ENCODE results near the gene INTS12.

DNA sequence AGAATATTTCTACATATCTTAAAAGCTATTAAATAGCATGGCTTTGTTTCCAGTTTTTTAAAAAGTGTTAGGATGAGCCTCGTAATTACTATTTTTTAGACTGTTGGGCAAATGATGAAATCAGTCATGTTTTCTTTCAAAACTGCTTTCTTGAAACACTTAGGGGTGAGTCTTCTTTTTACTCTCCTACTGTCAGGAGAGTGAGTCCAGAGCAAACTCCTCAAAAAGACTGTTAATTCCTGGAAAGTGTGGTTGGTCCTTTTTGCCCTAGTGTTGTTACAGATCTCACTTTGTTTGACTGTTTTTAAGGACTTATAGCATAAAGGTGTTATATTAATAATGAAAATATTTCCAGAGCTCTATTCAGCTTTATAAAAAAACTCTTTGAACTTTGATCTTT, 6.4 kb upstream of the INTS12 start:
- no peak for TF ChIP-seq SIX5 (IDR thresholded peaks at IDR 0.05; ENCODE audit: low read depth, low read length)
- no peak for TF ChIP-seq TAF7 (optimal IDR thresholded peaks at IDR 0.05; ENCODE audit: borderline replicate concordance, low read depth, low read length)
- TF ChIP-seq TCF12 (IDR thresholded peaks at IDR 0.05; ENCODE audit: low read depth, low read length) = no peak
- TF ChIP-seq, protein P1, sequence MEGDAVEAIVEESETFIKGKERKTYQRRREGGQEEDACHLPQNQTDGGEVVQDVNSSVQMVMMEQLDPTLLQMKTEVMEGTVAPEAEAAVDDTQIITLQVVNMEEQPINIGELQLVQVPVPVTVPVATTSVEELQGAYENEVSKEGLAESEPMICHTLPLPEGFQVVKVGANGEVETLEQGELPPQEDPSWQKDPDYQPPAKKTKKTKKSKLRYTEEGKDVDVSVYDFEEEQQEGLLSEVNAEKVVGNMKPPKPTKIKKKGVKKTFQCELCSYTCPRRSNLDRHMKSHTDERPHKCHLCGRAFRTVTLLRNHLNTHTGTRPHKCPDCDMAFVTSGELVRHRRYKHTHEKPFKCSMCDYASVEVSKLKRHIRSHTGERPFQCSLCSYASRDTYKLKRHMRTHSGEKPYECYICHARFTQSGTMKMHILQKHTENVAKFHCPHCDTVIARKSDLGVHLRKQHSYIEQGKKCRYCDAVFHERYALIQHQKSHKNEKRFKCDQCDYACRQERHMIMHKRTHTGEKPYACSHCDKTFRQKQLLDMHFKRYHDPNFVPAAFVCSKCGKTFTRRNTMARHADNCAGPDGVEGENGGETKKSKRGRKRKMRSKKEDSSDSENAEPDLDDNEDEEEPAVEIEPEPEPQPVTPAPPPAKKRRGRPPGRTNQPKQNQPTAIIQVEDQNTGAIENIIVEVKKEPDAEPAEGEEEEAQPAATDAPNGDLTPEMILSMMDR (IDR thresholded peaks at IDR 0.05; ENCODE audit: control extremely low read depth in 1 of 3, insufficient read depth in 1 of 3, low read depth in 1 of 3, low read length in 3 of 3) = no peak
- TF ChIP-seq JUND (IDR thresholded peaks at IDR 0.05; ENCODE audit: low read length) = no peak
- TF ChIP-seq CBX5 (IDR thresholded peaks at IDR 0.05; ENCODE audit: low read depth, low read length) = no peak
- no peak for TF ChIP-seq POLR2A (IDR thresholded peaks at IDR 0.05; ENCODE audit: control extremely low read depth in 1 of 2, low read depth in 2 of 2, low read length in 2 of 2)
- TF ChIP-seq, protein P2, sequence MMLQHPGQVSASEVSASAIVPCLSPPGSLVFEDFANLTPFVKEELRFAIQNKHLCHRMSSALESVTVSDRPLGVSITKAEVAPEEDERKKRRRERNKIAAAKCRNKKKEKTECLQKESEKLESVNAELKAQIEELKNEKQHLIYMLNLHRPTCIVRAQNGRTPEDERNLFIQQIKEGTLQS (IDR thresholded peaks at IDR 0.05; ENCODE audit: insufficient read depth, low read depth, low read length) = no peak
- TF ChIP-seq EGR1 (IDR thresholded peaks at IDR 0.05; ENCODE audit: borderline replicate concordance, low read depth, low read length) = no peak
- TF ChIP-seq EP300 (IDR thresholded peaks at IDR 0.05; ENCODE audit: borderline replicate concordance in 1 of 2, low read depth in 2 of 2, low read length in 2 of 2) = no peak
